ENCODE measurements around the gene MYO16. TPM values are rescaled to one million over a fixed set of nuclear protein-coding genes. Genes with fewer than 3 reads are reported as not detected.

Gene MYO16
- total and polyA plus RNA-seq, 9 donors, result under 0.01 to 0.37 (median 0.16) TPM; not detected in 2

DNA sequence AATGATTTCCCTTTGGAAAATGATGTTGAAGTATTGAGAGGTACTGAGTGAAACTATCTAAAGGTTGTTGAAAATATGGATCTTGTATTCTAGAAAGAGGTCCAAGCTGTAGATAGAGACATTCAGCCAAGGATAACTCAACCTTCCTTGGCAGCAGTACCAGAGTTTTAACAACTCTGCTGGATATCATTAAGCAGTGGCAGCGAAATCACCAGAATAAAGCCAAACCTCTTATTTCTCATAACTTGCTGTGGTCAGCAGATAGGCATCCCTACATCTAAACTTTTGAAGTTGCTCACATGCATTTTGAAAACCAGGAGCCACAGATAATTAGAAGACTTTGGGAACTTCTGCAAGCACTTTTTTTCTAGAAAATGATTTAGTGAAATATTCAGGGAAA lies 597.2 kb downstream of the MYO16 start:
- Histone ChIP-seq H3K4me1 (ENCODE audit: insufficient read depth) (no peaks in the 10 kb centered on the region), H3K27ac (no peak overlapping the region), H3K36me3 (no peaks in the 10 kb centered on the region), H3K9me3 (peaks cover 0 to 4% of the 10 kb centered on the region in 2 donors), H3K4me3 (no peak overlapping the region), H3K27me3 (no peaks in the 10 kb centered on the region)
- intact Hi-C loops (cut with DNase I), result no loop called here
- no peak for DNase-seq
- 81 to 93% (median 87%) methylated on average over 1 of the region's 1 CpG for WGBS, 3 donors
- TF ChIP-seq POLR2A (IDR thresholded peaks at IDR 0.05), result no peak
- no peak for TF ChIP-seq EP300 (IDR thresholded peaks at IDR 0.05)
- TF ChIP-seq, protein P1, sequence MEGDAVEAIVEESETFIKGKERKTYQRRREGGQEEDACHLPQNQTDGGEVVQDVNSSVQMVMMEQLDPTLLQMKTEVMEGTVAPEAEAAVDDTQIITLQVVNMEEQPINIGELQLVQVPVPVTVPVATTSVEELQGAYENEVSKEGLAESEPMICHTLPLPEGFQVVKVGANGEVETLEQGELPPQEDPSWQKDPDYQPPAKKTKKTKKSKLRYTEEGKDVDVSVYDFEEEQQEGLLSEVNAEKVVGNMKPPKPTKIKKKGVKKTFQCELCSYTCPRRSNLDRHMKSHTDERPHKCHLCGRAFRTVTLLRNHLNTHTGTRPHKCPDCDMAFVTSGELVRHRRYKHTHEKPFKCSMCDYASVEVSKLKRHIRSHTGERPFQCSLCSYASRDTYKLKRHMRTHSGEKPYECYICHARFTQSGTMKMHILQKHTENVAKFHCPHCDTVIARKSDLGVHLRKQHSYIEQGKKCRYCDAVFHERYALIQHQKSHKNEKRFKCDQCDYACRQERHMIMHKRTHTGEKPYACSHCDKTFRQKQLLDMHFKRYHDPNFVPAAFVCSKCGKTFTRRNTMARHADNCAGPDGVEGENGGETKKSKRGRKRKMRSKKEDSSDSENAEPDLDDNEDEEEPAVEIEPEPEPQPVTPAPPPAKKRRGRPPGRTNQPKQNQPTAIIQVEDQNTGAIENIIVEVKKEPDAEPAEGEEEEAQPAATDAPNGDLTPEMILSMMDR (IDR thresholded peaks at IDR 0.05), result no peak

DNA sequence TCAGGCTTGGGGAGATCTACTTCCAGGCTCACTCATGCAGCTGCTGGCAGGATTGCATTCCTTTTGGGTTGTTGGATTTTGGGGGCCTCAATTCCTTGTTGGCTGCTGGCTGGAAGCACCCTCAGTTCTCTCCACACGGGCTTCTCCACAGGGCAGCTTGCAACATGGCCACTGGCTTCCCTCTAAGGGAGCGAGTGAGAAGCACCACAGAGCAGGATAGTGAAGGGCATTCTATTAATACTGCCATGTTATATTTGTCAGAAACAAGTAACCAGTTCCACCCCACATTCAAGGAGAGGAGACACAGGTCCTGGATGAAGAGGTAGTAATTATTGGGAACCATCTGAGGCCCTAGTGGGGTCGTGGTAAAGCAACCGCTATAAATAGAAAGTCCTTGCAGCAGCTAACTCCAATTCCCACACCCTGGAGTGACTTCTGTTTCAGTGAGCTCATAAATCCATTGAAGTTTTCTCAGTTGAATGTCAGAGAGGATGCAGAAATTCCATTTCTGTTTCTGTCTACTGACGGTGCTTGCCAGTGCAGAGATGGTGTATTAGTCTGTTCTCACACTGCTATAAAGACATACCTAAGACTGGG lies 598.0 kb downstream of the MYO16 start:
- H3K27me3 ChIP-seq, result no peaks in the 10 kb centered on the region
- H3K9me3 ChIP-seq, result peaks cover 0 to 4% of the 10 kb centered on the region in 2 donors
- no peaks in the 10 kb centered on the region for H3K36me3 ChIP-seq
- intact Hi-C loops (cut with DNase I), result no loop called here
- H3K4me1 ChIP-seq (ENCODE audit: insufficient read depth), result no peaks in the 10 kb centered on the region
- H3K4me3 ChIP-seq, result no peak overlapping the region
- 62 to 75% (median 69%) methylated on average over 5 of the region's 5 CpGs for WGBS, 3 donors
- H3K27ac ChIP-seq, result no peak overlapping the region
- TF ChIP-seq EP300 (IDR thresholded peaks at IDR 0.05), result no peak
- no peak for DNase-seq

DNA sequence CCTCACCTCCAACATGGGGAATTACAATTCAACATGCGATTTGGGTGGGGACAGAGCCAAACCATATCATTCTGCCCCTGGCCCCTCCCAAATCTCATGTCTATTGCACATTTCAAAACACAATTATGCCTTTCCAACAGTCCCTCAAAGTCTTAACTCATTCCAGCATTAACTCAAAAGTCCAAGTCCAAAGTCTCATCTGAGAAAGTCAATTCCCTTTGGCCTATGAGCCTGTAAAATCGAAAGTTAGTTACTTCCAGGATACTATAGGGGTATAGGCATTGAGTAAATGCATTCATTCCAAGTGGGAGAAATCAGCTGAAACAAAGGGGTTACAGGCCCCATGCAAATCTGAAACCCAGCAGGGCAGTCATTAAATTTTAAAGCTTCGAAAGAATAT lies 598.8 kb downstream of the MYO16 start:
- no peak overlapping the region for H3K27ac ChIP-seq
- H3K36me3 ChIP-seq, result no peaks in the 10 kb centered on the region
- intact Hi-C loops (cut with DNase I), result no loop called here
- WGBS, 3 donors, result 89 to 96% (median 92%) methylated on average over 3 of the region's 3 CpGs
- H3K27me3 ChIP-seq, result no peaks in the 10 kb centered on the region
- no peaks in the 10 kb centered on the region for H3K4me1 ChIP-seq (ENCODE audit: insufficient read depth)
- TF ChIP-seq POLR2A (IDR thresholded peaks at IDR 0.05), result no peak
- TF ChIP-seq, protein P1 (IDR thresholded peaks at IDR 0.05), result no peak
- TF ChIP-seq EP300 (IDR thresholded peaks at IDR 0.05), result no peak
- no peak overlapping the region for H3K4me3 ChIP-seq
- no peak for DNase-seq
- peaks cover 0 to 4% of the 10 kb centered on the region in 2 donors for H3K9me3 ChIP-seq

DNA sequence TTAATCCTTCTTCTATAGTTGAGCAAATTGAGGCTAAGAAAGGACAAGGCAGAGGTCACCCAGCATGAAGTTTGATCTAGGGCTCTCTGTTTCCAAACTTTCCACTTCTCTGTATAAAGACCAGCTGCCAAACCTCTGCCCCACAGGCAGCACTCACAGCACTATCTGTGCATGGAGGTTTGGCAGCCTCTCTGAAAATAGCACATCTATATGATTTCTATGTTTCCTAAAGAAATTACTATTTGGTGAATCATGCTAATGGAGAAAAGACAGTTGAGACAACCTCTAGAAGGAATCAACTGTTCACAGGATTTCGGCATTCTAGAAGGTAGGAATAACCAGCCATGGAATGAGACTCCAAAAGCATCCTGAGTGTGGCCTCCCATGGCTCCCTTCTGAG lies 602.5 kb downstream of the MYO16 start:
- TF ChIP-seq, protein P1 (IDR thresholded peaks at IDR 0.05), result no peak
- TF ChIP-seq EP300 (IDR thresholded peaks at IDR 0.05), result no peak
- no peak for TF ChIP-seq POLR2A (IDR thresholded peaks at IDR 0.05)
- WGBS, 3 donors, result 86 to 100% (median 98%) methylated on average over 1 of the region's 1 CpG
- intact Hi-C loops (cut with DNase I), result no loop called here
- no peaks in the 10 kb centered on the region for H3K36me3 ChIP-seq
- H3K4me3 ChIP-seq, result no peak overlapping the region
- H3K9me3 ChIP-seq, result peaks cover 0 to 4% of the 10 kb centered on the region in 2 donors
- no peak for DNase-seq
- H3K4me1 ChIP-seq (ENCODE audit: insufficient read depth), result no peaks in the 10 kb centered on the region
- H3K27me3 ChIP-seq, result no peaks in the 10 kb centered on the region
- H3K27ac ChIP-seq, result no peak overlapping the region

DNA sequence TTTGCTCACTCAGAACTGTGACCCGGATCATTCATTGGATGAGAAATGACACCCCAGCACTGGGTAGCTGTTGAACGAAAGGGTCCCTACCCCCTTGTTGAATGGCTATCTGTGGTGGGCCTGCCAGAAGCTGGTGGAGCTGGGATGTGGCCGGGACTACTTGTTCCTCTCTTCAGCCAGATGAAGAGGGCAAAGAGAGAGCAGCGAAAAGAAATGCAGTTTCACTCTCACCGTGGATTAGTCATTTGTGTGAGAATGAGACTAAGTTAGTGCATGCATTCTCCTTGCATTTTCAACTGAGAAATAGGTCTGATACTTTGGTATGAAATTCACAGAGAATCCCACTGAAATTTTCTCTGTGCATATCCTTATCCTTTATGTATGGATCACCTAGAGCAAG lies 603.9 kb downstream of the MYO16 start:
- Histone ChIP-seq H3K36me3 (no peaks in the 10 kb centered on the region), H3K27ac (no peak overlapping the region), H3K9me3 (peaks cover 0 to 4% of the 10 kb centered on the region in 2 donors), H3K4me3 (no peak overlapping the region), H3K27me3 (no peaks in the 10 kb centered on the region), H3K4me1 (ENCODE audit: insufficient read depth) (no peaks in the 10 kb centered on the region)
- intact Hi-C loops (cut with DNase I), result no loop called here
- WGBS, 3 donors, result 83 to 88% (median 84%) methylated on average over 5 of the region's 5 CpGs
- TF ChIP-seq, protein P1 (IDR thresholded peaks at IDR 0.05), result no peak
- TF ChIP-seq POLR2A (IDR thresholded peaks at IDR 0.05) (no peak), EP300 (IDR thresholded peaks at IDR 0.05) (no peak)
- no peak for DNase-seq

Measured in ovary (tissue), 9 donors.